HG03565 (cell line): ENCODE measurements around the gene ATP11A.

Source experiments
- ATAC-seq: cut with Tn5 transposase; IDR thresholded peaks from one replicate; pipeline ENCODE4 v1.9.1; 2021; ENCODE audit warnings: mild to moderate bottlenecking, moderate library complexity; ENCODE audit not compliant: unreplicated experiment

ATP11A gene

GRCh38 chr13:112689303-112690245, at the start of gene ATP11A:
TSS of gene ATP11A (plus strand) at chr13:112690038. CDS start at chr13:112690417, 379 bp downstream.
- peak; percentile 69 for ATAC-seq

GRCh38 chr13:112641456-112642089, 48.3 kb upstream of the ATP11A start:
- no peak for ATAC-seq

- no peak for ATAC-seq
Measured at GRCh38 chr13:112642090-112642460, 47.8 kb upstream of the ATP11A start.

- ATAC-seq = no peak
Measured at GRCh38 chr13:112643759-112644459, 45.9 kb upstream of the ATP11A start.

- no peak for ATAC-seq
Measured at GRCh38 chr13:112645327-112645914, 44.4 kb upstream of the ATP11A start.

- ATAC-seq = no peak
Measured at GRCh38 chr13:112647256-112647655, 42.6 kb upstream of the ATP11A start.

GRCh38 chr13:112648101-112648500, 41.7 kb upstream of the ATP11A start:
- no peak for ATAC-seq

GRCh38 chr13:112648966-112649690, 40.7 kb upstream of the ATP11A start:
- no peak for ATAC-seq

- ATAC-seq = no peak
Measured at GRCh38 chr13:112651311-112651710, 38.5 kb upstream of the ATP11A start.

- ATAC-seq = no peak
Measured at GRCh38 chr13:112651750-112652511, 37.9 kb upstream of the ATP11A start.

- no peak for ATAC-seq
Measured at GRCh38 chr13:112652512-112653070, 37.2 kb upstream of the ATP11A start.

- ATAC-seq = no peak
Measured at GRCh38 chr13:112653071-112653470, 36.8 kb upstream of the ATP11A start.

- no peak for ATAC-seq
Measured at GRCh38 chr13:112655913-112656312, 33.9 kb upstream of the ATP11A start.

- ATAC-seq = no peak
Measured at GRCh38 chr13:112657850-112658445, 31.9 kb upstream of the ATP11A start.

- ATAC-seq = no peak
Measured at GRCh38 chr13:112658808-112659207, 31.0 kb upstream of the ATP11A start.

- ATAC-seq = no peak
Measured at GRCh38 chr13:112661291-112661690, 28.5 kb upstream of the ATP11A start.

GRCh38 chr13:112664501-112665203, 25.2 kb upstream of the ATP11A start:
- ATAC-seq = no peak

- ATAC-seq = no peak
Measured at GRCh38 chr13:112668924-112669323, 20.9 kb upstream of the ATP11A start.
